ENCODE results near the gene CACNB2. TPM values are rescaled to one million over a fixed set of nuclear protein-coding genes. Genes with fewer than 3 reads are reported as not detected.

The CACNB2 gene
- total and polyA plus RNA-seq, 10 of the 15 experiments (the other 5 are each of a cell fraction or from before 2014, with no cell fraction given): 0.62 to 8.1 (median 1.2) TPM

DNA sequence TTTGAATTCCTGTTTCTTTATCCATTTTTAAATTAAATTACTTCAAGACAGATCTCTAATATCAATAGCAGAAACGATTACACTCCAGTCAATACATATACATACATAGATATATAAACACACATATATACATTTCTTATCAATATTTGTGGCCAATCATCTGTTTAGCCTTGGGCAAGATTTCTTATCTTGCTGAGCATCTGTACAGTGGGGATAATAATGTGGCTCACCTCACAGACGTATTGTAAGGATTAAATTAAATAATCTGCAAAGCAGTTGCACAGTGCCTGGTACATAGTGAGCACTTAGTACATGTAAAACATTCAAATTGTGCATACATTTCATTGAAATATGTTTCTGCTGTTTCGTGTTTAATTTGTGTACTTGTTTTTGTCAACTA, 17.5 kb upstream of the CACNB2 start:
- no peaks in the 10 kb centered on the region for H3K27me3 ChIP-seq (replicated peaks in 1 of 2; ENCODE audit: control insufficient read depth in 2 of 2, insufficient read depth in 2 of 2, low read length in 1 of 2)
- H3K4me3 ChIP-seq: no peak overlapping the region
- H3K9me3 ChIP-seq (replicated peaks; ENCODE audit: control insufficient read depth, insufficient read depth, low read length): no peaks in the 10 kb centered on the region
- H3K36me3 ChIP-seq (ENCODE audit: control insufficient read depth in 2 of 2, insufficient read depth in 2 of 2, low read length in 1 of 2): no peaks in the 10 kb centered on the region
- no peak overlapping the region for H3K27ac ChIP-seq (ENCODE audit: control insufficient read depth, insufficient read depth)
- BruUV-seq (replicated peaks): no TSS peak
- in situ Hi-C loops (cut with MboI): no loop called here
- ChIA-PET CTCF (no interaction called here), SMC1A (ENCODE audit: uncharacterized antibody, unreplicated experiment) (no interaction called here), POLR2A (no interaction called here), RAD21 (ENCODE audit: unreplicated experiment) (no interaction called here)
- H2AFZ ChIP-seq (ENCODE audit: control insufficient read depth, low read depth, low read length): no peak overlapping the region
- FAIRE-seq (no peak), ATAC-seq (no peak), DNase-seq (ENCODE audit: low read depth, low spot score) (no peak)
- TF ChIP-seq ATF7 (IDR thresholded peaks at IDR 0.05; ENCODE audit: low read depth) (no peak), NFIC (IDR thresholded peaks at IDR 0.05; ENCODE audit: low read depth, low read length) (no peak), SMAD1 (IDR thresholded peaks at IDR 0.05; ENCODE audit: low read depth, partially characterized antibody) (no peak), SREBF1 (IDR thresholded peaks at IDR 0.05; ENCODE audit: low read length) (no peak), MTA3 (IDR thresholded peaks at IDR 0.05; ENCODE audit: borderline replicate concordance, low read length) (no peak), EP300 (IDR thresholded peaks at IDR 0.05; ENCODE audit: borderline replicate concordance in 1 of 2, control insufficient read depth in 1 of 2, low read depth in 2 of 2, low read length in 2 of 2) (no peak), PAX5 (IDR thresholded peaks at IDR 0.05; ENCODE audit: borderline replicate concordance, low read depth, low read length) (no peak), HCFC1 (IDR thresholded peaks at IDR 0.05; ENCODE audit: low read length) (no peak), PAX8 (IDR thresholded peaks at IDR 0.05) (no peak), CBX5 (IDR thresholded peaks at IDR 0.05; ENCODE audit: low read depth) (no peak)
- H3K79me2 ChIP-seq (ENCODE audit: control insufficient read depth, insufficient read depth, low read length): no peaks in the 10 kb centered on the region
- no peak overlapping the region for H3K9ac ChIP-seq (ENCODE audit: control insufficient read depth, insufficient read depth, low read length)
- H3K4me1 ChIP-seq (ENCODE audit: control insufficient read depth, insufficient read depth, low read length): no peaks in the 10 kb centered on the region
- intact Hi-C loops (cut with micrococcal nuclease; ENCODE audit: unreplicated experiment): no loop called here
- 0% methylated on average over 3 of the region's 3 CpGs for WGBS (ENCODE audit: insufficient coverage, insufficient replicate concordance, low lambda C conversion rate, missing lambda C conversion rate)
- no peaks in the 10 kb centered on the region for H4K20me1 ChIP-seq (ENCODE audit: control insufficient read depth, insufficient read depth)
- no peak overlapping the region for H3K4me2 ChIP-seq (ENCODE audit: control insufficient read depth, insufficient read depth)

DNA sequence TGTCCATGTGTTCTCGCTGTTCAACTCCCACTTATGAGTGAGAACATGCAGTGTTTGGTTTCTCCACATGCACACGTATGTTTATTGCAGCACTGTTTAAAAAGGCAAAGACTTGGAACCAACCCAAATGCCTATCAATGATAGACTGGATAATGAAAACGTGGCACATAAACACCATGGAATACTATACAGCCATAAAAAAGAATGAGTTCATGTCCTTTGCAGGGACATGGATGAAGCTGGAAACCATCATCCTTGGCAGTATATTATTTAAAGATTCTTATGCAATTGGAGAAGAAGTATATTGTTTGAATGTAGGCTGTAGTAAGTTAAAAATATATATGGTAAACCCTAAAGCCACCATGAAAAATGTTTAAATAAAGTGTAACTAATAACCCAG, 7.2 kb upstream of the CACNB2 start:
- POLR2A ChIA-PET: no interaction called here
- RAD21 ChIA-PET (ENCODE audit: unreplicated experiment): no interaction called here
- intact Hi-C loops (cut with micrococcal nuclease; ENCODE audit: unreplicated experiment) (no loop called here), in situ Hi-C loops (cut with MboI) (no loop called here)
- no peaks in the 10 kb centered on the region for H3K36me3 ChIP-seq (ENCODE audit: control insufficient read depth in 2 of 2, insufficient read depth in 2 of 2, low read length in 1 of 2)
- BruUV-seq (replicated peaks): no TSS peak
- H4K20me1 ChIP-seq (ENCODE audit: control insufficient read depth, insufficient read depth): no peaks in the 10 kb centered on the region
- DNase-seq (ENCODE audit: low read depth, low spot score) (no peak), ATAC-seq (no peak), FAIRE-seq (no peak)
- 8% methylated on average over 3 of the region's 3 CpGs for WGBS (ENCODE audit: insufficient coverage, insufficient replicate concordance, low lambda C conversion rate, missing lambda C conversion rate)
- no peak overlapping the region for H3K4me2 ChIP-seq (ENCODE audit: control insufficient read depth, insufficient read depth)
- H3K9me3 ChIP-seq (replicated peaks; ENCODE audit: control insufficient read depth, insufficient read depth, low read length): no peaks in the 10 kb centered on the region
- no peak overlapping the region for H3K9ac ChIP-seq (ENCODE audit: control insufficient read depth, insufficient read depth, low read length)
- SMC1A ChIA-PET (ENCODE audit: uncharacterized antibody, unreplicated experiment): no interaction called here
- CTCF ChIA-PET: no interaction called here
- H3K4me3 ChIP-seq: no peak overlapping the region
- H3K27me3 ChIP-seq (replicated peaks in 1 of 2; ENCODE audit: control insufficient read depth in 2 of 2, insufficient read depth in 2 of 2, low read length in 1 of 2): no peaks in the 10 kb centered on the region
- no peaks in the 10 kb centered on the region for H3K4me1 ChIP-seq (ENCODE audit: control insufficient read depth, insufficient read depth, low read length)
- H2AFZ ChIP-seq (ENCODE audit: control insufficient read depth, low read depth, low read length): no peak overlapping the region
- H3K79me2 ChIP-seq (ENCODE audit: control insufficient read depth, insufficient read depth, low read length): no peaks in the 10 kb centered on the region
- H3K27ac ChIP-seq (ENCODE audit: control insufficient read depth, insufficient read depth): no peak overlapping the region
- no peak for TF ChIP-seq CREM (IDR thresholded peaks at IDR 0.05; ENCODE audit: low read depth)
- TF ChIP-seq YBX1 (IDR thresholded peaks at IDR 0.05): no peak
- no peak for TF ChIP-seq NFYB (IDR thresholded peaks at IDR 0.05; ENCODE audit: insufficient read depth, low read depth, low read length)
- TF ChIP-seq, protein P1, sequence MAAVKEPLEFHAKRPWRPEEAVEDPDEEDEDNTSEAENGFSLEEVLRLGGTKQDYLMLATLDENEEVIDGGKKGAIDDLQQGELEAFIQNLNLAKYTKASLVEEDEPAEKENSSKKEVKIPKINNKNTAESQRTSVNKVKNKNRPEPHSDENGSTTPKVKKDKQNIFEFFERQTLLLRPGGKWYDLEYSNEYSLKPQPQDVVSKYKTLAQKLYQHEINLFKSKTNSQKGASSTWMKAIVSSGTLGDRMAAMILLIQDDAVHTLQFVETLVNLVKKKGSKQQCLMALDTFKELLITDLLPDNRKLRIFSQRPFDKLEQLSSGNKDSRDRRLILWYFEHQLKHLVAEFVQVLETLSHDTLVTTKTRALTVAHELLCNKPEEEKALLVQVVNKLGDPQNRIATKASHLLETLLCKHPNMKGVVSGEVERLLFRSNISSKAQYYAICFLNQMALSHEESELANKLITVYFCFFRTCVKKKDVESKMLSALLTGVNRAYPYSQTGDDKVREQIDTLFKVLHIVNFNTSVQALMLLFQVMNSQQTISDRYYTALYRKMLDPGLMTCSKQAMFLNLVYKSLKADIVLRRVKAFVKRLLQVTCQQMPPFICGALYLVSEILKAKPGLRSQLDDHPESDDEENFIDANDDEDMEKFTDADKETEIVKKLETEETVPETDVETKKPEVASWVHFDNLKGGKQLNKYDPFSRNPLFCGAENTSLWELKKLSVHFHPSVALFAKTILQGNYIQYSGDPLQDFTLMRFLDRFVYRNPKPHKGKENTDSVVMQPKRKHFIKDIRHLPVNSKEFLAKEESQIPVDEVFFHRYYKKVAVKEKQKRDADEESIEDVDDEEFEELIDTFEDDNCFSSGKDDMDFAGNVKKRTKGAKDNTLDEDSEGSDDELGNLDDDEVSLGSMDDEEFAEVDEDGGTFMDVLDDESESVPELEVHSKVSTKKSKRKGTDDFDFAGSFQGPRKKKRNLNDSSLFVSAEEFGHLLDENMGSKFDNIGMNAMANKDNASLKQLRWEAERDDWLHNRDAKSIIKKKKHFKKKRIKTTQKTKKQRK (IDR thresholded peaks at IDR 0.05; ENCODE audit: low read depth, low read length): no peak
- no peak for TF ChIP-seq BACH1 (IDR thresholded peaks at IDR 0.05; ENCODE audit: borderline replicate concordance)
- no peak for TF ChIP-seq RELA (IDR thresholded peaks at IDR 0.05; ENCODE audit: borderline replicate concordance, partially characterized antibody)
- TF ChIP-seq BMI1 (IDR thresholded peaks at IDR 0.05; ENCODE audit: borderline replicate concordance): no peak
- no peak for TF ChIP-seq TCF3 (IDR thresholded peaks at IDR 0.05; ENCODE audit: borderline replicate concordance, insufficient read depth, low read depth, low read length)
- no peak for TF ChIP-seq POLR2AphosphoS2 (IDR thresholded peaks at IDR 0.05; ENCODE audit: low read depth, low read length)

Data from GM12878 (cell line).